ENCODE results near the gene DGCR8.

The DGCR8 gene

GRCh38 chr22:20111045-20111688 is 31.1 kb downstream of the DGCR8 start:
- DNase-seq, result no peak

DNA sequence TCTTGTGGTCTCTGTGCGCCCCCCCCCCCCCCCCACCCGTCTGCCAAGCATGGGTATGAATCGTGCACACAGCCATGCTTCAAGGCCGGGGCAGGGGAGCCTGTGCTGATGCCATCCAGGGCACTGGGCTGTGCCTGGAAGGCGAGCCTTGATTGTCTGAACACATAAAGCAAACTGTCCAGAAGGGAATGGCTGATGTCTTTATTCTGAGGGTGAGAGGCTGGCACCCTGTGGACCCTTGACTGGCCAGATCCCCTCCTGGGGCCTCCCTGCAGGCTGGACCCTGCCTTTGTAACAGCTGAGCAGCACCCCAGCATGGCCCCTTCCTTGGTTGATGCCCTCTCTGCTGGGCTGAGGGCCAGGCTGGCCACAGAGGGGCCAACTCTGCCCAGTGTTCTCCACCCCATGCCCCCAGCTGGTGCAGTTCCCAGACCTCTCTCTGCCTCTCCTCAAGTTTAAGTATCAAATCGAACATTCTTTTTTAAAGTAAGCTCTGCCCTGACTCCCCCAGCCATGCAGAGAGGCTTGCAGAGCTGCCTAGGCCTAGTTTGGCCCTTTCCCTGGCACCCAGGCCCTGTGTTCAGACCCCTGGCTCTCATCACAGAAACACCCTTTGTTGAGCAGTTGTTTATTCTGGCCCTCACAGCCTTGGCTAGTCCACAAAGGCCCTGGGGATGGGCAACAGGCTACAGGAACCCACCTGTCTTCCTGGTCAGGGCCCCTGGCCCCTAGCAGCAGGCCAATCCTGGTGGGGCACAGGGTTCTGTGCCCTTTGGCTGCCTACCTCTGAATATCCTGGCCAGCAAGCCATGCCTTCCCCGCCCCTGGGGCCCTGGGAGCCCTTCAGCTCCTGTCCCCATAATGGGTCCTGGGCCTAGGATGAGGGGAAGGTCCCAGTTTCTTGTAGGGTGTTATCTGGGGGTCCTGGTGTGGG is 31.9 kb downstream of the DGCR8 start:
- DNase-seq, result no peak

- DNase-seq, result no peak
Observed at GRCh38 chr22:20112623-20113511, 32.8 kb downstream of the DGCR8 start.

GRCh38 chr22:20113551-20114310 is 33.7 kb downstream of the DGCR8 start:
- DNase-seq, result no peak

GRCh38 chr22:20114506-20115475 is 34.8 kb downstream of the DGCR8 start:
- DNase-seq, result no peak

DNA sequence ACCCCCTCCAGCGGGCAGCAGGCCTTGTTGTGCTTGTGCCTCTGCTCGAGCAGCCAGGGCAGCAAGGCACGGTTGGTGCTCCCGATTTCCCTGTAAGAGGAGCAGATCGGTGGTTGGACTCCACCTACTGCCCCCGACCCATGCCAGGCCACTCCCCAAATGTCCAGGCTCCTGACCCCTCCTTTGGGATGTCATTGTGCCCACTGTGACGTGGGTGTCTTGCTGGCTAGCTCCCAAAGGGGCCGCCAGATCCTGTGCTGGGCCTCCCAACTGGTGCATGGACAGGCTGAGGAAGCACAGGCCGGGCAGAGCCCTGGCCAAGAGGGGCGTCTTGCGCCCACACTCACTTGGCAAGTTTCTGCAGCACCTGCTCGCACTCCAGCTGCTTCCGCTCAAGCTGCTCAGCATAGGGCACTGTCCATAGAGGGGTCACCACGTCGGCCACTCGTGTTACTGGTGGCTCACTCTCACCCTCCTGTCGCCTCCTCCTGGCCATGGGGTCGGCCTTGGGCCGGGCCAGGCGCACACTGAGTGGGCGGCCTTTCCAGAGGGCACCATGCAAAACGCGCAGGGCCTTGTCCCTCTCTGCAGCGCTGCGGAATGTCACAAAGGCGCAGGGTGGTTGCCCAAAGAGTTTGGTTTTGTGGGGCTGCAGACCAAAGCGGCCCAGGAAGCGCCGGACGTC is 35.8 kb downstream of the DGCR8 start, which contains the start of gene RANBP1:
Gene RANBP1 (plus strand): TSS at position 414 of the 685 bp plus-strand sequence. CDS start 81 bp downstream, at position 495.
- no peak for DNase-seq

- DNase-seq, result no peak
Observed at GRCh38 chr22:20116376-20116950, 36.4 kb downstream of the DGCR8 start.

GRCh38 chr22:20116951-20117632 is 37.1 kb downstream of the DGCR8 start, which contains the start of gene TRMT2A:
TSS of gene TRMT2A (minus strand) at chr22:20117226. CDS start at chr22:20116906, 320 bp downstream.
- peak; percentile 98 for DNase-seq

DNA sequence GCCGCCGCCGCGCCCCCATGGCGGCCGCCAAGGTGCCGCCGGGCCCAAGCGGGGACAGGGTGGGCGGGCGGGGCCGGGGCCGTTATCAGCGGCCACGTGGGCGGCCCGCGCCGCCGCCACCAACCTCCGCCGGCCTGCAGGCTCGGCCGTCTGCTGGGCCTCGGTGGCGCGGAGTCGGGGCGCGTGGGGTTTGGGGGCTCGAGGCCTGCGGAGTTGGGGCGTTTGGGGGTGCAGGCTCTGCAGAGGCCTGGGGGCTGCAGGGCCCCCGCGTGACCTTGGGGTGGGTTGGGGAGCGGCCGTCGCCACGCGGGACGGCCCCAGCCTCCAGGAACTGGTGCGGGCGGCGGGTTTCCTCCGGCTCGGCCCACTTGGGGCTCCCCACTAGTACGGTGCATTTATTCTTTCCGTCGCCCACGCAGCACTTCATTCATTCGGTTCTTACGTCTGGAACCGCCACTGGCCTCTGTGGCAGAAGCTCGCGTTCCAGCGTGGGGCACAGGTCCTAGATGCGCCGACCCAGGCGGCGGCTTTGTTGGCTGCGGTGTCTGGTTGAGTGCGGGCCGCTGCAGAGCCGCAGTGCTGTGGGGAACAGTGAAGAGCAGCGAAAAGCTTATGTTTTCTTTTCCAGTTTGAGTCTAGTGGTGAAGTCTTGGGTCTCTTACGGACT is 37.7 kb downstream of the DGCR8 start:
- DNase-seq, result peak; percentile 14

GRCh38 chr22:20118300-20119020 is 38.4 kb downstream of the DGCR8 start:
- no peak for DNase-seq

- no peak for DNase-seq
Observed at GRCh38 chr22:20121856-20122415, 41.9 kb downstream of the DGCR8 start.

GRCh38 chr22:20123366-20124082 is 43.5 kb downstream of the DGCR8 start:
- no peak for DNase-seq

DNA sequence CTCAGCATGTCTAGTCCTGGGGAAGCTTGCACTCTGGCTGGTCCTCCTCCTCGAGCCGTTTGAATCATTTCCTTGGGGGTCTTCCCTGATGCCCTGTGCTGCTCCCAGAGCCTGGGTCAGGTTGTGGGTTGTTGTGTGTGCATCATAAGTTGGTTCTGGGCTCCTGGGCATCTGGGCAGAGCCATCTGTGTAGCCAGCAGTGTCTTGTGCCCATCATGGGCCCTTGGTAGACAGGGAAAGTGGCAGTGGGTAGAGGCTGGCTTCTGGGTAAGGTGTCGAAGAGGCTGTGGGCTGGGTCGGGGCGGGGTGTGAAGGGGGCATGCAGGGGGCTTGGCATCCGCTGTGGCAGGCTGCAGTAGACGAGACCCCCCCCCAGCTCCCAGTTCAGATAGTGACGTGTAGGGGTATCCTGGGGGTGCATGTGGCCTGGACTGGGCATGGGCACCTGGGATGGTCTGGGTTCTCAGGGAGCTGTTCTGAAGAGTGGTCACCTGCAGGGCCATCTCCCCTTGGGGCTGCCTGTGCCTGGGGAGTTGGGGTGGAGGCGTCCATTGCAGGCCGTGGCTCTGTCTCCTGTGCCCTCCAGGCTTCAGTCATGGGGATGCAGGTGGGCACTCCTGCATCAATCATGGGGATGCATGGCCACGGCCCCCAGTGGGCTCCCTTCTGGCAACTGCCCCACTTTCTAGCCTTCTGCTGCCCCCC is 44.2 kb downstream of the DGCR8 start:
- no peak for DNase-seq

DNA sequence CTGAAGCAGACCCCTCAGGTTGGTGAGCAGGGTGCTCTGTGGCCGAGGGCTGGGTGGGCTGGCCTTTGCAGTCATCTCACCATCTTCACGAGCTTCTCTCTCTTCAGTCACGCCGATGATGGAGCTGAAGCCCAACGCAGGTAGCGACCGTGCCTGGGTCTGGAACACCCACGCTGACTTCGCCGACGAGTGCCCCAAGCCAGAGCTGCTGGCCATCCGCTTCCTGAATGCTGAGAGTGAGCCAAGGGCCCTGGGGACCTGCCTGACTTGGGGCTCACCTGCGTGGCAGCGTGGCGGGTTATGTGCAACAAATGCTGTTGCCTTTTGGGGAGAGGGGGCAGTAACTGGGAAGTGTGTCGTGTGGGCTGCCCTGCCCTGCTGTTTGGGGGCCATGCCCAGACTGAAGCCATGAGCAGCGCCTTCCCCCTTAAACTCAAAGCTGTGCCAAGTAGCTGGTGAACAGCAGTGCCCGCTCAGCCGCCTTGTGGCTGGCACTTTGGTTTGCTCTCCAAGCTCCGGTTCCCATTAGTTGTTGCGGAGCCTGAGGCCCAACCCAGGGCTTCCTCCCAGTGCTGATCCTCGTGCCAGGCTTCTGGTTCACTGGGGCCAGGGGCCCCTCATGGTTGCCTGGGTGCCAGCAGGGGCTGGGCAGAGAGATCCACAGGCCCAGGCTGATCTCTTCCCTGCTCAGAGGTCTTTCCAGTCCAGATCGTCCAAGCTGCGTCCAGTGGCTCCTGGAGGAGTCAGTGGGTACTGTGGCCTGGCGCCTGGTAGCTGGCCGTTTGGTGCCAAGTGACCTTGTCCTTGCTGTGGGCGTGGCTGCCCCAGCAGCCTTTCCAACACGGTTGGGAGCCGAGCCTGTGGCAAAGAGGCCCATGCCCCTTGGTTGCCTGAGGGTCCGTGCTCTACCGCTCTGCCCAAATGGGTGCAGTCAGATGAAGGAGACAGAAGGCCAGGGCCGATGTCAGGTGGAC is 45.4 kb downstream of the DGCR8 start:
- DNase-seq, result no peak
